ENCODE results near the gene IL16.
"Not testable (repeated sequence)": the region's sequence is repeated elsewhere in the genome, so short reads cannot be mapped to it uniquely, and the experiment has no call there.

The IL16 gene

DNA sequence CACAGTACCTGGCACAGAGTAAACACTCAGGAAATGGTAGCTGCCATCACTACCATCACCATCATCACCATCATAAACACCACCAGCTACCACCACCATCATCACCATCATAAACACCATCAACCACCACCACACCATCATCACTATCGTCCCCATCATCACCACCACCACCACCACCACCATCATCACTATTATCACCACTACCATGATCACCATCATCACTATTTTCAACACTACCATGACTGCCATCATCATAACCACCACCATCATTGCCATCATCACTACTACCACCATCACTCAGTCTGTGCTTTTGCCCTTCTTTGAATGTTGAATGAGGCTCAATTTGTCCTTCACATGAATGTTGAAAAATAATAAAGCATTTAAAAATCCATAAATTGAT lies 21.2 kb upstream of the IL16 start:
- DNase-seq, result no peak

- no peak for DNase-seq
Observed at GRCh38 chr15:81176291-81176893, 20.3 kb upstream of the IL16 start.

- no peak for DNase-seq
Observed at GRCh38 chr15:81178365-81178764, 18.3 kb upstream of the IL16 start.

DNA sequence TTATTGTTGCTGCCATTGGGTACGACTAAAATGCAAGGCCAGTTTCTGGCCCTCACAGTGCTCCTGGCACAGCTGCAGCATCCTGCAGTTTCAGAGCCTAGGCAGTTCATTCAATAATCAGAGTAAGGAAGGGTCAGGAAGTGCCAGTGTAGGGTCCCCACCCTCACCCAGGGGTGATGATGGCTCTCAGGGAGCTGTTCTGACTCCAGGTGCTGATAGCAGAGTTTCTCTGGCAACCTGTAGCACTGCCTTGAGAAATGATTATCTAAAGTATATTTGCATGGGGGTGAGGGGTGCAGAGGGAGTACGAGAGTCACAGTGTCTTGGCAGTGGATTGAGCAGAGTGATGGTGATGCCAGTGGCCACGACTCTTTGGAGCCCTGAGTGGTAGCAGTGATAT lies 15.5 kb upstream of the IL16 start:
- no peak for DNase-seq

DNA sequence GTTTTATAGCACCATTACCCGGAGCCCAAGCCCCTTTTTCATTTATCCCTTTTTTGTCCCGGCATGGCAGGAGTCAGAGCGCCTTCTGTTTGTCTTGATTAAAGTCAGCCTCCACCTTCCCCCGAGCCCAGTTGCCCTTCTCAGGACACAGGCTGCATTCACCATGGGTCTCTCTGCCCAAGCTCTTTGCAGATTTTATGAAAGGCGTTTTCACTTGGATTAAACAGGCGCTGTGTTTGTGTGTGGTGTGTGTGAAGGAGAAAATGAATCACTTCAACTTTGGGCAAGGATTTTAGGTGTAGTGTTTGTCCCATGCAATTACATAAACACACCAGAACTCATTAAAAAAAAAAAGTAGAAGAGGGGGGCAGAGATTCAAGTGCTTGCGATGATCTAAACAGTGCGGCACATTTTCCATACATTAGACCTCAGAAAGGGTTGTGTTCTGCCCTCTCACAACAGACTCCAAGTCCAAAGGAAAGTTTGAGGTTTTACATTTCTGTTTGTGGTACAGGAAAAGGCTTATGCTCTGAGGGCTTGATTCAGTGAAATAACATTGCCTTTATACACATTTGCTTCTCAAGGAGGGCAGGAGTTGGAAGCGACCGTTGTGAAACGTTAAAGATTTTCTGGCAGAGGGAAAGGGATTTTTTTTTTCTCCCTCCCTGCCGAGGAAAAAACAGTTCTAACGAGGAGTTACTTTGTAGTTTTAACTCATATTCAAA lies 14.5 kb upstream of the IL16 start:
- no peak for DNase-seq

DNA sequence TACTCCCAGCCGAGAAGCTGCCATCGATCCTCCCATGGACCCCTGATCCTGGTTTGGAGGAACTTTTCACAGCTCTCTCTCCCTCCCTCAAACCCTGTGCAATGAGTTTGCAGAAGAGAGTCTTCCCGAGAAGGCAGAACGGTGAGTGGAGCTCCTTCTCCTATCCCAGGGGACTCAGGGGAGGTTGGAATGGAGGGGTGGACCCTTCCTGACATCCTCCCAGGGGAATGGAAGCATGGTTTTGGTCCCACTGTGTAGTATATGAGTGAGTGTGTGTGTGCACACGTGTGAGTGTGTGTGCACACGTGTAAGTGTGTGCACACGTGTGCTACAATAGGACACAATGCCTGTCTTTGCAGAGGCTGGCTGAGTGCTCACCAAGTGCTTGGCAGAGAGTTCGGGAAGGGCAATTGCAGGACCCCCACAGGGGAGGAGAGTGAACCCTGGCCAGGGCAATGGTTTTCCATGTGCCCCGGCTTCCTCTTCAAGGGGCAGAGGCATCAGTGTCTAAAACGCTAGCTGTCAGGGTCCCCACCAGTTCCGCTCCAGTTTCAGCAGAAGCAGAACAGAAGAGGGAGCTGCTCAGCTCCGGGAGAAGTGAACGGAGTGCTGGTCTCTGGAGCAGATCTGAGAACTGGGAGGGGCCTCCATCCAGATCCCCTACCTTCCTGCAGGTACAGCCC lies 13.8 kb upstream of the IL16 start:
- DNase-seq, result no peak

DNA sequence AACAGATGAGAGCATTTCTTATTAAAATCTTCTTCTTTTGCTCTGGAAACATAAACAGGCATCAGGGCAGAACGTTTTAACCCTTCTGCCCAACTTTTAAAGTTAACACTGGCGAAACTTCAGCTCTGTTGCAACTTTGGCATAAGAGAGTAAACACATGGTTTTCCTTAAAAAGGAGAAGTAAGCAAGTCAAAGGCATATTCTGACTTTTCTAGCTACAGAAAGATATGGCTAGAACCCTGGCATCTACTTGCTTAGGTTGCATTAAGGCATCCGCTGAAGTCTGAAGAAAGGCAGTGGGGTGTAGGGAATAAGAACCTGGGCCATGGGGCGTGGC lies 13.3 kb upstream of the IL16 start:
- DNase-seq, result no peak

GRCh38 chr15:81184188-81184587 lies 12.5 kb upstream of the IL16 start:
- no peak for DNase-seq

DNA sequence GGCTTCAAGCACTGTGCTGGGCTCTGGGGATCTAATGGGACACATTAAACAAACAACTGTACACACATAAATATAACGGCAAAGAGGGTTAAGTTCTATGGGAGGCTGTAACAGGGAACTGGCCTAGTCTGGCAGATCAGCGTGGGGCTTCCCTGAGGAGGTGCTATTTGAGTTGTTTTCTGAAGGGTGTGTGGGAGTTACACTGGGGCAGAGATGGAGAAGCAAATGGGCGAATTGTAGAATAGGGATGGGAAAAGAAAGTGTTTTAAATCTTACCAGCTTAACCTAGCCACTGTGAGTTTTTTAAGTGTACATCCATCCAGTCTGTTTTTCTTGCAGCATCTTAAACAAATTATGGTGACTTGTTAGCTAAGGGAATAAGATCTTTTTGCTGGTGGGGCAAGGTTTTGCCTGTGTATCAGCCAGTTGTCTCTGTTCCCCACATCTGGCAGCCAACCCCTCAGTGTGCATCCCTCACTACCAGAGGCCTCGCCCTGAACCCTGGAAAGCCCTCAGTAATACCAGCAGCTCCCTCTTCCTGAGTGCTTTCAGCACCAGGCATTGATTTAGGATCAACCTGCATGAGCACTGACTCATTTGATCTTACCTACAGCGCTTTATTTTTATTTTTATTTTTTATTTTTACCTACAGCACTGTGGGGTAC lies 10.9 kb upstream of the IL16 start:
- no peak for DNase-seq

DNA sequence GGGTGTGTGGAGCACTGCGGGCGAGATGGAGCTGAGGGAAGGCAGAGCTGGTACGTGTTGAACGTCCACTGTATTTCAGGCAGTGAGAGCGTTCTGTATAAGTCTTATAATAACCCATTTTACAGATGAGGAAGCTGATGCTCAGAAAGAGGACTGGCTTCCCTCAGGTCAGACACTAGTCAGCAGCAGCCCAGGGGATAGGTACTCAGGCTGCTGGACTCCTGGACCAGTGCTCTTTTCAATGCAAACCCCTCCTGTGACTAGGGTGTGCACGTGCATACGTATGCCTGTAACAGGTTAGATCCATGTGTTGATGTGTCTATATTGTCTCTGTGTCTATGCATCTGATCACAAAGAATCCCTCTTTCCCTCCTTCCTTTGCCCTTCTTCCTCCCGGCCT lies 8.3 kb upstream of the IL16 start:
- DNase-seq, result no peak

DNA sequence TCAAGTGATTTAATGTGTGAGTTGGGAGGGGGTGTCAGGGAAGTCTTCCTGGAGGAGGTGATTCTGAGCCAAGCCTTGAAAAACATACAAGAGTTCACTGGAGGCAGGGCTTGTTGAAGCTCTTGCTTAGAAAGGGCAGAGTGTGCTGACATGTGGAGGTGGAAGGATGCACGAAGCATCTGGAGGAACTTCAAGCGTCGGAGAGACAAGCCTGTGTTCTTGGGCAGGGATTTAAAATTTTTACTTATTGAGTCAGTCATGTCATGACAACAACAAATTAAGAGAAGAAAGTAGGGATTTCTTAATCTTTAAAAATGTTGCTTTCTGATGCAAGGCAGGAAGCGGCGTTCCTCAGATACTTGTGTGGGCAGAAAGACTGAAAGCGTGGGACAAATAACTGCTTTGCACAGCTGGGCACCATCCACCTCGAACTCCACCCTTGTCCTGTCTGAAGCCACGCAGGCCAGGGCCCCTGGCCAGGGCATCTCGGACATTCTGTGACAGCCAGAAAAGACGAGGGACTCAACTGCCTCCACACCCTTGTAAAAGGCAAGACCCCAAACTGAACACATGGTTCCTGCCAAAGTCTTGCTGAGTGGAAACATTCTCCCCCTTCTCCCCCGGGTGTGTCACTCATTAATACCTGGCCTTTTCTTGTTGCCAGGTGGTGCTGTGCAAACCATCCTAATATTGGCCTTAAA lies 6.9 kb upstream of the IL16 start:
- no peak for DNase-seq

- DNase-seq, result no peak
Observed at GRCh38 chr15:81190922-81191507, 5.7 kb upstream of the IL16 start.

DNA sequence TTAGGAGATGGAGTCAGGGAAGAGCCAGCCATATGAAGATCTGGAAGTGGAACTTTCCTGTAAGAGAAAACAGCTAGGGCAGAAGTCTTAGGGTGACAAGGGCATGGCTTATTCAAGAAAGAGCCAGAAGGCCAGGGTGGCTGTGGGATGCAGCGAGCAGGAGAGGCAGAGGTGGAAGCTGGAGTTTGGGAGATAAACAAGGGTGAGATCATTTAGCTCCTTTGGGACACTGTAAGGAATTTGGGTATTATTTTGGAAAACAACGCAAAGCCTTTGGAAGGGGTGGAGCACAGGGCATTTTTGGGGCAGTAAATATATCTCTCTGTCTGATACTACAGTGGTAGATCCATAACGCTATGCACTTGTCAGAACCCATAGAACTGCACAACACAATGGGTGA lies 5.0 kb upstream of the IL16 start:
- DNase-seq, result no peak

GRCh38 chr15:81194723-81195122 lies 2.0 kb upstream of the IL16 start:
- no peak for DNase-seq

- no peak for DNase-seq
Observed at GRCh38 chr15:81195339-81195864, 1.3 kb upstream of the IL16 start.

- DNase-seq, result no peak
Observed at GRCh38 chr15:81197255-81197630, 564 bp downstream of the IL16 start.

DNA sequence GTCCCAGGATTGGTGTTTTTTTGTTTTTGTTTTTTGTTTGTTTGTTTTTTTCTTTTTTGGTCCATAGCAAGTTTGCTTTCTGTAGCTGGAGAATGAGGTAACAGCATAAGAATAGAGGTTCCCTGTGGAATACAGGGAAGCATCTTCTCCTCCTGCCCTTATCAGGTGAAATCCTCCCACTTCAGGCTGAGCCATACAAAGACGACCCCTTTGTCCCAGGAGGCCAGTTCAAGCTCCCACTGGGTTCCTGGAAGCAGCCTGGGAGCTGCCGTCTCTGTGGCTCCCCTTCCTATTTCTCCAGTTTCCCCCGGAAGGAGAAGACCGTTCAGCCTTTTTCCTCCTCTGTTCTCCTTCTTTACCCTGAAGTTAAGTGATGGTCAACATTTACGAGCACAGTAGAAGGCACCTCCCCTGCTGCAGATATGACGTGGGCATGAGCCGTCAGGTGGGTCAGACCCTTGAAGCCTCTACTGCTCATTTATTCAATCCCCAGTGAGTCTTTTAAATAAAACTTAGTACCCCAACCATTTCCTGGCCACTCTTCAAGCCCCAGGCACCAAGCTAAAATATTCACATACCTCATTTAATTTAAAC lies 1.1 kb downstream of the IL16 start:
- DNase-seq, result no peak

DNA sequence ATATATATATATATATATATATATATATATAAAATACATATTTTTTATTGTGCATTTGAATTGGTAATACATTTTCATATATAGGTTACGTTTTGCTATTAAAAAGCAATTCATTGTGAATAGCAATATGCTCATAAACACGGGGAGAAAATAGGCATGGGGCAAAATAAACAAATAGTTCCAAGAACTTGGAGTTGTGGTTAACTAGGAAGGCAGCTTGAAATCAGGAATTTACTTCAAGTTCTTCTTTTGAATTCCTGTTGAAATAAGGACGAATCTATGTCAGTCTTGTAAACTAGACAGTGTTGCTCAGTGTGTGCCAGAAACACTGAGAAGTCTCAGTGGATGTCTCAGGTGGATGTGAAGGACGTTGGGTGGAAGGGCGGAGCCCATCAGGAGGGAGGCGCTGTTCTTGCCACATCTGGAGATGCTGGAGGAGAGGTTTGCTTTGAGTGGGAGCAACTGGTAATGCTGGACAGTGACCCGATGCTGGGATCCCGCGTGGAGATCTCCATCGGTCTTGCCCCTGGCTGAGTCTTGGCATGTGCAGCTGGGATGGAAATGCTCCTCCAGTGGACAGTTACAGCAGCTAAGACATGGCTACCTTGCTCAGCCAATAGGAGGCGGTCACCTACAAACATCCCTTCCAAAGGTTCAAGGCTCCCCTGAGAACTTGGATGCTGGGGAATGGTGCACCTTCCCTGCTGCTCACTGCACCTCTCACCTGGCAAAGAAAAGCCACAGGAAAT lies 2.5 kb downstream of the IL16 start:
- DNase-seq, result no peak

- no peak for DNase-seq
Observed at GRCh38 chr15:81206018-81206417, 9.3 kb downstream of the IL16 start.

DNA sequence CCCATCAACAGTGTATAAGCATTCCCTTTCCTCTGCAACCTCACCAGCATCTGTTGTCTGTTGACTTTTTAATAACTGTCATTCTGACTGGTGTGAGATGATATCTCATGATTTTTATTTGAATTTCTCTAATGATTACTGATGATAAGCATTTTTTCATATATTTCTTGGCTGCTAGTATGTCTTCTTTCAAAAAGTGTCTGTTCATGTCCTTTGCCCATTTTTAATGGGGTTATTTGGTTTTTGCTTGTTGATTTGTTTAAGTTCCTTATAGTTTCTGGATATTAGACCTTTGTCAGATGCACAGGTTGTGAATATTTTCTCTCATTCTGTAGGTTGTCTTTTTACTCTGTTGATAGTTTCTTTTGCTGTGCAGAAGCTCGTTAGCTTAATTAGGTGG lies 11.3 kb downstream of the IL16 start:
- DNase-seq, result not testable (repeated sequence)

DNA sequence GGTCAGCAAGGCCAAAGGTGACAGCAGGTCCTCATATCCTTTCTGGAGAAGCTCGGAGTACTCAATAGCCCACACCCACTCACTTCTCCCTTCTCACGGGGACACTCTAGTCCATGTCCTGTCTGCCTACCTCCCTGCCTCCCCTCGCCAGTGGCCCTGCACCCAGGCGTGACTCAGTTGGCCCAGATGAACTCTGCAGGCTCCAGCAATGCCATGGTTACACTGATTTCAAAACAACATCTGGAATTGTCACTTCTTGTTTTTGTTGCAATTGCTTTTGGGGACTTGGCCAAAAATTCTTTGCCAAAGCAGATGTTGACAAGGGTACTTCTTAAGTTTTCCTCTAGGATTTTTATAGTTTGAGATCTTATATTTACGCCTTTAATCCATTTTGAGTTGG lies 13.0 kb downstream of the IL16 start:
- no peak for DNase-seq

DNA sequence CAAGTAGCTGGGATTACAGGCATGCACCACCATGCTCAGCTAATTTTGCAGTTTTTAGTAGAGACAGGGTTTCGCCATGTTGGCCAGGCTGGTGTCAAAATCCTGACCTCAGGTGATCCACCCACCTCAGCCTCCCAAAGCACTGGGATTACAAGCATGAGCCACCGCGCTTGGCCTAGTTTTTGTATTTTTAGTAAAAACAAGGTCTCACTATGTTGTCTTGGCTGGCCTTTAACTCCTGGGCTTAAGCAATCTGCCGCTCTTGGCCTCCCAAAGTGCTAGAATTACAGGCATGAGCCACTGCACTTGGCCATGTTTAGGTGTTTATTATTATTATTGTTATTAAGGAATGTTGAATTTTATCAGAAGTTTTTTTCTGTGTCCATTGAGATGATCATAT lies 14.7 kb downstream of the IL16 start:
- DNase-seq, result no peak

Measured in activated CD4-positive, alpha-beta T cell treated with anti-CD3 and anti-CD28 coated beads, Interleukin-2, Interleukin-6, amounts not matched to agents 100 ng/mL and 50 ng/mL, durations not matched to agents 16 hours and 8 hours (primary cell).